RWPE2 (cell line): Measurements from ENCODE around the gene FARS2.

ENCODE experiments used
- ATAC-seq: fragments of 200-7000 bp; cut with Tn5 transposase; 3 replicates; pipeline ENCODE4 v1.9.1; 2021; ENCODE audit warnings: low read depth
- DNase-seq: peaks from one replicate; pipeline ENCODE4 v3.0.0-alpha.2; 2020; ENCODE audit warnings: low spot score
- H3K27ac ChIP-seq: fragments of 450-650 bp; 2 replicates; pipeline ENCODE4 v1.5.1; 2017; ENCODE audit warnings: mild to moderate bottlenecking; ENCODE audit not compliant: poor library complexity, severe bottlenecking
- H3K27me3 ChIP-seq: fragments of 250-450 bp; sonication (Bioruptor Pico); 2 replicates; pipeline ENCODE4 v1.5.1; 2021; ENCODE audit warnings: mild to moderate bottlenecking, moderate library complexity; ENCODE audit not compliant: insufficient read depth, poor library complexity, severe bottlenecking
- H3K36me3 ChIP-seq: fragments of 250-450 bp; sonication (Bioruptor Pico); 2 replicates; pipeline ENCODE4 v1.5.1; 2020; ENCODE audit warnings: low read depth, mild to moderate bottlenecking, moderate library complexity
- H3K4me1 ChIP-seq: fragments of 250-450 bp; sonication (Bioruptor Pico); 2 replicates; pipeline ENCODE4 v1.5.1; 2021; ENCODE audit warnings: mild to moderate bottlenecking, moderate library complexity; ENCODE audit not compliant: insufficient read depth, poor library complexity, severe bottlenecking
- H3K4me3 ChIP-seq: fragments of 250-450 bp; sonication (Bioruptor Pico); 2 replicates; pipeline ENCODE4 v1.5.1; 2021; ENCODE audit warnings: mild to moderate bottlenecking, moderate library complexity; ENCODE audit not compliant: severe bottlenecking
- H3K9me3 ChIP-seq: fragments of 250-450 bp; sonication (Bioruptor Pico); 2 replicates; pipeline ENCODE4 v1.5.1; 2021; ENCODE audit warnings: mild to moderate bottlenecking, moderate library complexity; ENCODE audit not compliant: severe bottlenecking
- CTCF ChIP-seq: fragments of 450-650 bp; IDR thresholded peaks from one replicate; pipeline ENCODE4 v1.5.1; 2017; ENCODE audit warnings: mild to moderate bottlenecking, moderate library complexity; ENCODE audit not compliant: poor library complexity, severe bottlenecking

Gene FARS2

GRCh38 chr6:5718231-5718947, 457.1 kb downstream of the FARS2 start:
- no peak overlapping the region for H3K4me3 ChIP-seq
- H3K27ac ChIP-seq, result no peak overlapping the region
- H3K4me1 ChIP-seq, result no peaks in the 10 kb centered on the region
- no peaks in the 10 kb centered on the region for H3K36me3 ChIP-seq
- no peak for ATAC-seq
- DNase-seq, result no peak
- H3K27me3 ChIP-seq, result no peaks in the 10 kb centered on the region
- H3K9me3 ChIP-seq, result no peaks in the 10 kb centered on the region
- no peak for TF ChIP-seq CTCF

GRCh38 chr6:5723841-5724691, 462.8 kb downstream of the FARS2 start:
- no peak overlapping the region for H3K4me3 ChIP-seq

GRCh38 chr6:5724911-5725310, 463.6 kb downstream of the FARS2 start:
- TF ChIP-seq CTCF, result no peak
- Histone ChIP-seq H3K9me3 (no peaks in the 10 kb centered on the region), H3K4me1 (peaks cover 10% of the 10 kb centered on the region), H3K36me3 (no peaks in the 10 kb centered on the region), H3K4me3 (no peak overlapping the region), H3K27me3 (no peaks in the 10 kb centered on the region), H3K27ac (no peak overlapping the region)
- DNase-seq, result no peak
- no peak for ATAC-seq

More at GRCh38 chr6:5723841-5724691, 462.8 kb downstream of the FARS2 start:
- Histone ChIP-seq H3K27ac (no peak overlapping the region), H3K9me3 (no peaks in the 10 kb centered on the region), H3K27me3 (no peaks in the 10 kb centered on the region), H3K4me1 (peaks cover 5% of the 10 kb centered on the region), H3K36me3 (no peaks in the 10 kb centered on the region)
- no peak for DNase-seq
- TF ChIP-seq CTCF, result no peak
- ATAC-seq, result no peak

- Histone ChIP-seq H3K4me1 (peaks cover 10% of the 10 kb centered on the region), H3K9me3 (no peaks in the 10 kb centered on the region), H3K27ac (no peak overlapping the region), H3K4me3 (no peak overlapping the region), H3K36me3 (no peaks in the 10 kb centered on the region), H3K27me3 (no peaks in the 10 kb centered on the region)
- ATAC-seq (no peak), DNase-seq (no peak)
- TF ChIP-seq CTCF, result no peak
Observed at GRCh38 chr6:5726976-5727718, 465.8 kb downstream of the FARS2 start.
